ENCODE data around the gene ATP6V0A1. TPM values are rescaled to one million over a fixed set of nuclear protein-coding genes. Genes with fewer than 3 reads are reported as not detected.

The ATP6V0A1 gene
- total RNA-seq, 1 donor from 2014 or later, result 109 TPM

DNA sequence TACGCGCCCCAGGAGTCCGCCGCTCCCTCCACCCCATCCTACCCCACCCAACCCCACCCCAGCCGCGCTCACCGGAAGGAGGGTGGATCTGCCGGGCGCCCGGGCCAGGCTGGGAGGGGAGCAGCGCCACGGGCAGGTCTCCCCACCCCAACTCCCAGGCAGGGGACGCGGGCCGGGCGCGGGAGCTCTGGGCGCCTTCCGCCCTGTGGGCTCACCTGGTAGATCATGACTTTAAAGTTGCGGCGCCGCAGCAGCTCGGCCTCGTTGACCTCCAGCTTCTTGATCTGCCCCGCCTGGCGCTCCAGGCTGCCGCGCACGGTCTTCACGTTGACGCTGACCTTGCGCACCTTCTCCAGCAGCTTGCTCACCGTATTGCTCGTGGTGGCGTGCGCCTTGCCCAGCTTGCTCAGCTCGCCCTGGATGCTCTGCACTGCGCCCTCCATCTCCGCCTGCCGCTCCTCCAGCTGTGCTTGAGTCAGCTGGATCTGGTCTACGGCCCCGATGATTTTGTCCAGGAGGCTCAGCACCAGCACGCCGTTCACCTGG is 36.2 kb upstream of the ATP6V0A1 start:
- Histone ChIP-seq H3K27me3 (no peaks in the 10 kb centered on the region), H3K4me1 (peaks cover 12% of the 10 kb centered on the region), H3K27ac (peak overlapping the region; percentile 91), H3K4me3 (peak overlapping the region; percentile 88), H3K36me3 (no peaks in the 10 kb centered on the region), H3K9me3 (no peaks in the 10 kb centered on the region)
- DNase-seq (peak; percentile 78), ATAC-seq (peak; percentile 40)
- TF ChIP-seq, protein P1, sequence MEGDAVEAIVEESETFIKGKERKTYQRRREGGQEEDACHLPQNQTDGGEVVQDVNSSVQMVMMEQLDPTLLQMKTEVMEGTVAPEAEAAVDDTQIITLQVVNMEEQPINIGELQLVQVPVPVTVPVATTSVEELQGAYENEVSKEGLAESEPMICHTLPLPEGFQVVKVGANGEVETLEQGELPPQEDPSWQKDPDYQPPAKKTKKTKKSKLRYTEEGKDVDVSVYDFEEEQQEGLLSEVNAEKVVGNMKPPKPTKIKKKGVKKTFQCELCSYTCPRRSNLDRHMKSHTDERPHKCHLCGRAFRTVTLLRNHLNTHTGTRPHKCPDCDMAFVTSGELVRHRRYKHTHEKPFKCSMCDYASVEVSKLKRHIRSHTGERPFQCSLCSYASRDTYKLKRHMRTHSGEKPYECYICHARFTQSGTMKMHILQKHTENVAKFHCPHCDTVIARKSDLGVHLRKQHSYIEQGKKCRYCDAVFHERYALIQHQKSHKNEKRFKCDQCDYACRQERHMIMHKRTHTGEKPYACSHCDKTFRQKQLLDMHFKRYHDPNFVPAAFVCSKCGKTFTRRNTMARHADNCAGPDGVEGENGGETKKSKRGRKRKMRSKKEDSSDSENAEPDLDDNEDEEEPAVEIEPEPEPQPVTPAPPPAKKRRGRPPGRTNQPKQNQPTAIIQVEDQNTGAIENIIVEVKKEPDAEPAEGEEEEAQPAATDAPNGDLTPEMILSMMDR (IDR thresholded peaks at IDR 0.05), result no peak
- intact Hi-C loops (cut with DNase I), result no loop called here

DNA sequence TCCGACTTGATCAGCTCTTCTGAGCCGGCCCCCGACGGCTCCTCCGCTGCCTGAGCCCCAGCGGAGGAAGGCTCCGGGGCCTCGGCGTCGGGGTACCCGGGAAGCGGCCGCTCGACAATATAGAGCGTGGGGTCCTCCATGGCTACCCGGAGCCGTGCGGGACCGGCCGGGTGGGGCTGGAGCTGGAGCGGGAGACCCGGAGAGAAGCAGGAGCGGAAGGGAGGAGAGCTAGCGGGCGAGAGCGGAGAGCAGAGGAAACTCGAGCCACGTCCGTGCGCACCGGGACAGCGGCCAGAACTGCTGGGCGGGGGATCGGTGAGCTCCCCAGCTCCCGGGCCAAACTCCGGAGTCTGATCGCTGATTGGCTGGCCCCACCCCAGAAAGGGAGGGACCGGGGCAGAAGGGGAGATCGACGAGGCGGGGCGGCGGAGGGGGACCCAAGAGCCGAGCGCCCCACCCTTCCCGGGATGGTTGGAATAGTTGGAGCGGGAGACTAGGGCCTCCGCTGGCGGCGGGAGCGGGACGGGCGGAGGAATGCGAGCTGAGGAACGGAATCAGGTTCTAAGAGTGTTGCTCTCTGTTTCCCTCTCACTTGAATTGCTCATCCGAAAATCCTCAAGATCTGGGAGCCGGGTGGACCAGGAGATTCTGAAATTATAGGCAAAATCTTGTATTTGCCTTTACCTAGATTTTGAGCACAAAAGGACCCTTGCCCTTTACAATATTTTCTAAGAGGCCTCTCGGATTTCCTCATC is 35.5 kb upstream of the ATP6V0A1 start, which contains the start of gene CAVIN1:
Gene CAVIN1 (minus strand): TSS at position 299 of the 755 bp plus-strand sequence. CDS start 159 bp downstream, at position 140.
- Histone ChIP-seq H3K4me1 (peaks cover 9% of the 10 kb centered on the region), H3K9me3 (no peaks in the 10 kb centered on the region), H3K27me3 (no peaks in the 10 kb centered on the region), H3K36me3 (no peaks in the 10 kb centered on the region), H3K4me3 (peak within 1 kb of the TSS; percentile 88), H3K27ac (peak within 1 kb of the TSS; percentile 91)
- peak; percentile 98 for DNase-seq
- peak; percentile 95 for ATAC-seq
- TF ChIP-seq, protein P1 (IDR thresholded peaks at IDR 0.05), result no peak
- intact Hi-C loops (cut with DNase I), result no loop called here

GRCh38 chr17:42423766-42424165 is 34.9 kb upstream of the ATP6V0A1 start:
- intact Hi-C loops (cut with DNase I), result no loop called here
- TF ChIP-seq, protein P1 (IDR thresholded peaks at IDR 0.05), result no peak
- no peaks in the 10 kb centered on the region for H3K9me3 ChIP-seq
- peak overlapping the region; percentile 91 for H3K27ac ChIP-seq
- H3K4me3 ChIP-seq, result peak overlapping the region; percentile 88
- ATAC-seq (no peak), DNase-seq (no peak)
- no peaks in the 10 kb centered on the region for H3K27me3 ChIP-seq
- no peaks in the 10 kb centered on the region for H3K36me3 ChIP-seq
- H3K4me1 ChIP-seq, result peaks cover 12% of the 10 kb centered on the region

DNA sequence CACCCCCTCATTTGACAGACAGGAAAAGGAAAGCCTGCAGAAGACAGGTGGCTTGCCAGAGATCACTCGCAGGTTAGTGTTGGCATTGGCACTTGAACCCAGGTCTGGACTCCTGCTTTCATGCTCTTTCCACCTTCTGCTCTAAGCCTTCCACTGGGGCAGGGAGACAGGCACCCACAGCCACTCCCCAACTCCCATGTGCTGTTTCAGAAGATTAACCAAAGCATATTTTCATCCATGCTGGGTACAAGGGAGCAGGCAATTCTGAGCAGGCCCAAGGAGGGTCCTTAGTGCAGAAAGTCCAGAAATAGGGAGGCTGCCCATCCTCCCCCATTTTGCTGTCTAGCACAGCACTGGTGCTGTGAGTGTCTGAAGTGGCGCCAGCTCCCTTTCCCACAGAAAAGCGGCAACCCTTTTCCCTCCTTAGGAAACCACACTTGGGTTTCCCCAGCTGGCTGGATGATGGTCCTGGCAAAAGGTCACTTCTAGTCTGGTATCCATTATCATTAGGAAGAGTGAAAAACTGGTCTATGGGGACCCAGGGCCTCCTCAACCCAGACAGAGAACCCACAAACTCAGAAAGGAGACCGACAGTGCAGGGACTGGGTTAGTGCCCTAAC is 33.6 kb upstream of the ATP6V0A1 start:
- intact Hi-C loops (cut with DNase I), result loop anchor here (5.0 kb wide), 1 partner anchor 87 kb away; no protein-coding TSS in a partner anchor
- no peaks in the 10 kb centered on the region for H3K9me3 ChIP-seq
- TF ChIP-seq, protein P1 (IDR thresholded peaks at IDR 0.05), result no peak
- ATAC-seq (no peak), DNase-seq (no peak)
- no peak overlapping the region for H3K4me3 ChIP-seq
- peaks cover 12% of the 10 kb centered on the region for H3K4me1 ChIP-seq
- H3K27ac ChIP-seq, result no peak overlapping the region
- no peaks in the 10 kb centered on the region for H3K27me3 ChIP-seq
- H3K36me3 ChIP-seq, result no peaks in the 10 kb centered on the region

DNA sequence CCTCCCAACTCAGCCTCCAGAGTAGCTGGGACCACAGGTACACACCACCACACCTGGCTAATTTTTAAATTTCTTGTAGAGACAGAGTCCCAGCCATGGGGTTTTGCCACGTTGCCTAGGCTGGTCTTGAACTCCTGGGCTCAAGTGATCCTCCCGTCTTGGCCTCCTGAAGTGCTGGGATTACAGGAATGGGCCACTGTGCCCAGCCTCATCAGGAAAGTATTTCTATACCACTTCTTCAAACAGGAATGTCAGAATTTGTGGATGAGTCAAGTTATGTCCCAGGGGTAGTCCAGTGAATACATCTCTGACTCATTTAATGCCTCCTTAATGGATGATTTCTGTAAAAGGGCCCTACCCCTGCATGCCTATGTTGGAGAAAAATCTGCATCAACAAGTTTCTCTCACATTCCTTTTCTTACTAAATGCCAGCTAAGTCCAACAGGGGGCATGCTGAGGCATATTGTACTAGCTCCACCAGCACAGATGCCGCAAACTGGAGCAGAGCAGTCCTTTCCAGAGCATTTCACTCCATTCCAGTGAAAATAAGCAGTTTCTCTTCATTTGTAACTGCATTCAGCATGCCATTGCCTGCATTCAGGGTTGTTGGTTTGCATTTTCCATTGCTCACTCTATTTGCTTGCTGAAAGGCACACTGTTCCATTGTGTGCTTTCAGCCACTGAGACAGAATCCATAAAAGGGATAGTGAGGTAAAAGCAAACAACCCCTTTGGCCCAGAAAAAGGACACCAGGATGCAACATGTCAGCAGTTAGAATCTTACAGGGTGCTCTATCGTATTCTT is 30.3 kb upstream of the ATP6V0A1 start:
- Histone ChIP-seq H3K27me3 (no peaks in the 10 kb centered on the region), H3K4me3 (no peak overlapping the region), H3K36me3 (no peaks in the 10 kb centered on the region), H3K4me1 (peaks cover 20% of the 10 kb centered on the region), H3K9me3 (no peaks in the 10 kb centered on the region), H3K27ac (peak overlapping the region; percentile 37)
- ATAC-seq, result peak; percentile 92
- no peak for DNase-seq
- TF ChIP-seq, protein P1 (IDR thresholded peaks at IDR 0.05), result peak; percentile 78
- intact Hi-C loops (cut with DNase I), result loop anchor here (5.0 kb wide), 1 partner anchor 84 kb away; no protein-coding TSS in a partner anchor

Measured in upper lobe of right lung (tissue), 1 donor.